K562 (cell line): ENCODE results near the gene TFEC. TPM values are rescaled to one million over a fixed set of nuclear protein-coding genes. Genes with fewer than 3 reads are reported as not detected.
"Not testable (repeated sequence)": the region's sequence is repeated elsewhere in the genome, so short reads cannot be mapped to it uniquely, and the experiment has no call there.

Source experiments
- ATAC-seq: fragments of 200-7000 bp; cut with Tn5 transposase; 3 replicates; pipeline ENCODE4 v1.9.1; 2020; ENCODE audit warnings: moderate library complexity
- BruUV-seq: library from RNA; stranded (reverse); fragments of 400-500 nt; replicated peaks from 2 replicates; lab custom pipeline; 2021; lab: Mats Ljungman, UMichigan
- CTCF ChIA-PET: fragments of 300-600 bp; formaldehyde crosslinking; extraction: SDS; loops from one replicate; lab custom pipeline; 2021; ENCODE audit warnings: low intra/inter-chr PET ratio; lab: Yijun Ruan, JAX
- POLR2A ChIA-PET: fragments of 300-600, 350-650 bp; sonication (Branson Sonifier 250); formaldehyde crosslinking; extraction: SDS; loops from one replicate; lab custom pipeline; 2021; ENCODE audit warnings: antibody characterized with exemption, inconsistent platforms; lab: Yijun Ruan, JAX
- DNase-seq, 4 experiments: peaks; one replicate each; pipeline versions ENCODE4 v3.0.0 to v3.0.0-alpha.2; 2011 to 2018; ENCODE audit warnings: low spot score in 3 of 4, mixed read lengths in 3 of 4; ENCODE audit errors: extremely low read depth in 1 of 4
- FAIRE-seq: peaks from 2 replicates; lab custom pipeline; 2011; peaks lifted over from hg19 to GRCh38; lab: Jason Lieb, UNC
- H2AFZ ChIP-seq: 2 replicates; pipeline ENCODE4 v1.6.0; 2011; ENCODE audit warnings: low read depth, low read length, control low read depth, inconsistent platforms
- H3K27ac ChIP-seq: fragments of 200-600 bp; 3 replicates; pipeline ENCODE4 v1.8.0; 2011; ENCODE audit warnings: low read depth, mild to moderate bottlenecking, control low read depth, inconsistent platforms, low read length, moderate library complexity, mixed read lengths; ENCODE audit errors: extremely low read depth
- H3K27me3 ChIP-seq, 2 experiments: fragments of 300-600 bp in 1 of 2; 2 replicates in 1 of 2; 3 replicates in 1 of 2; pipeline versions ENCODE4 v1.6.0 to v1.8.0; 2011; ENCODE audit warnings: inconsistent platforms in 2 of 2, low read length in 2 of 2, mild to moderate bottlenecking in 1 of 2, mixed read lengths in 1 of 2, moderate library complexity in 1 of 2; ENCODE audit not compliant: control insufficient read depth in 2 of 2, insufficient read depth in 2 of 2
- H3K36me3 ChIP-seq: fragments of 300-600 bp; 3 replicates; pipeline ENCODE4 v1.8.0; 2011; ENCODE audit warnings: mild to moderate bottlenecking, low read length, inconsistent platforms; ENCODE audit not compliant: control insufficient read depth, insufficient read depth
- H3K4me1 ChIP-seq, 2 experiments: fragments of 200-600 bp in 1 of 2; replicated peaks in 1 of 2; 2 replicates in 1 of 2; 3 replicates in 1 of 2; pipeline versions ENCODE4 v1.5.1 to v1.8.0; 2011; ENCODE audit warnings: inconsistent platforms in 2 of 2, low read length in 2 of 2, mild to moderate bottlenecking in 1 of 2, mixed read lengths in 1 of 2, moderate library complexity in 1 of 2; ENCODE audit not compliant: control insufficient read depth in 2 of 2, insufficient read depth in 2 of 2
- H3K4me2 ChIP-seq: 2 replicates; pipeline ENCODE4 v1.6.1; 2011; ENCODE audit warnings: low read length, control low read depth, inconsistent platforms, mixed read lengths; ENCODE audit not compliant: insufficient read depth
- H3K4me3 ChIP-seq: fragments of 200-600 bp; sonication (generic), shearing (Covaris generic); 2 replicates; pipeline ENCODE4 v1.5.1; 2016; ENCODE audit warnings: control low read depth, inconsistent platforms
- H3K79me2 ChIP-seq: fragments of 200-600 bp; 3 replicates; pipeline ENCODE4 v1.8.0; 2011; ENCODE audit warnings: low read length, inconsistent platforms; ENCODE audit not compliant: control insufficient read depth, insufficient read depth
- H3K9ac ChIP-seq, 2 experiments: 2 replicates each; pipeline versions ENCODE4 v1.6.0 to v1.6.1; 2011; ENCODE audit warnings: low read depth in 2 of 2, low read length in 2 of 2, control low read depth in 1 of 2, inconsistent platforms in 1 of 2, mild to moderate bottlenecking in 1 of 2, mixed read lengths in 1 of 2; ENCODE audit not compliant: insufficient read depth in 1 of 2
- H3K9me1 ChIP-seq: one replicate; pipeline ENCODE4 v1.6.0; 2011; ENCODE audit warnings: inconsistent platforms, mild to moderate bottlenecking, low read length, moderate library complexity; ENCODE audit not compliant: control insufficient read depth, insufficient read depth
- H3K9me3 ChIP-seq: replicated peaks from 2 replicates; pipeline ENCODE4 v1.5.1; 2011; ENCODE audit warnings: low read depth, low read length, inconsistent platforms; ENCODE audit not compliant: control insufficient read depth, insufficient read depth
- H4K20me1 ChIP-seq: replicated peaks from 2 replicates; pipeline ENCODE4 v1.6.1; 2011; ENCODE audit warnings: low read length, inconsistent platforms, mixed read lengths; ENCODE audit not compliant: control insufficient read depth, insufficient read depth
- BCOR ChIP-seq: fragments of 450-650 bp; IDR thresholded peaks from 2 replicates; pipeline ENCODE4 v1.6.1; 2016
- HCFC1 ChIP-seq: IDR thresholded peaks from 2 replicates; pipeline ENCODE4 v1.6.1; 2012; ENCODE audit warnings: low read depth, low read length, improper control_type of control experiment
- MBD2 ChIP-seq: sonication (generic); IDR thresholded peaks from 2 replicates; pipeline ENCODE4 v1.6.1; 2016; ENCODE audit warnings: low read depth, borderline replicate concordance
- MCM5 ChIP-seq: fragments of 450-650 bp; IDR thresholded peaks from 2 replicates; pipeline ENCODE4 v1.6.1; 2016; ENCODE audit warnings: low read depth
- SLC30A9 ChIP-seq: fragments of 250-450 bp; sonication (Bioruptor Pico); IDR thresholded peaks from 2 replicates; pipeline ENCODE4 v1.8.0; 2022; ENCODE audit warnings: mild to moderate bottlenecking, moderate library complexity
- TGIF2 ChIP-seq: sonication (generic); formaldehyde crosslinking; IDR thresholded peaks from 2 replicates; pipeline ENCODE4 v1.8.1; 2022; ENCODE audit warnings: mild to moderate bottlenecking, missing genetic modification reagents, moderate library complexity
- ZBTB33 ChIP-seq: sonication (generic); formaldehyde crosslinking; IDR thresholded peaks from 2 replicates; pipeline ENCODE4 v1.8.1; 2023; ENCODE audit warnings: mild to moderate bottlenecking, missing genetic modification reagents
- ZNF75A ChIP-seq: fragments of 450-650 bp; formaldehyde crosslinking; IDR thresholded peaks from 2 replicates; pipeline ENCODE4 v1.4.0; 2020; ENCODE audit warnings: mild to moderate bottlenecking
- WGBS: fragments of 100-300 bp; shearing (Covaris generic); methylation state at CpG from one replicate; pipeline ENCODE4 v1.1.6; 2016; ENCODE audit warnings: low coverage, mixed read lengths; ENCODE audit not compliant: insufficient coverage; ENCODE audit errors: missing lambda C conversion rate; 5-methylcytosine and 5-hydroxymethylcytosine counted together
- in situ Hi-C: fragments of 300-500 bp; cut with MboI; formaldehyde crosslinking; loops from 4 replicates; pipeline ENCODE4 v1.15.0; 2018; ENCODE audit warnings: inconsistent platforms, mixed read lengths
- intact Hi-C: fragments of 100-400 bp; cut with micrococcal nuclease; formaldehyde crosslinking; loops from 2 replicates; pipeline ENCODE4 v1.14.2; 2022
- polyA plus RNA-seq, 8 experiments: library from polyadenylated mRNA; depleted of rRNA in 4 of 8; stranded (reverse) in 5 of 8; unstranded in 3 of 8; fragments of >200 nt; fragmentation: Nextera tagmentation in 2 of 8; fragmentation: Illumina TruSeq in 1 of 8; extraction: Ambion mirVana in 2 of 8; extraction: Trizol in 1 of 8; gene quantifications; 2 replicates each; pipeline versions ENCODE4 v1.2.1 to v1.2.3, GENCODE V29; 2011 to 2014; ENCODE audit warnings: inconsistent platforms in 1 of 8, missing spikeins in 1 of 8
- total RNA-seq, 7 experiments: library from RNA; depleted of rRNA in 6 of 7; stranded (reverse); fragments of >200 nt in 6 of 7; fragmentation: Illumina TruSeq in 2 of 7; extraction: Trizol in 2 of 7; gene quantifications; 2 replicates each; pipeline versions ENCODE4 v1.2.1 to v1.2.3, GENCODE V29; 2011 to 2021; ENCODE audit warnings: low replicate concordance in 1 of 7
- TF ChIP-seq, protein P1 (sequence below): fragments of 450-650 bp; IDR thresholded peaks from 2 replicates; pipeline ENCODE4 v1.6.1; 2017; ENCODE audit warnings: mild to moderate bottlenecking, moderate library complexity

TFEC gene
- total and polyA plus RNA-seq, 9 of the 15 experiments (the other 6 are each of a cell fraction or from before 2014, with no cell fraction given): 0.01 TPM; not detected in 8

DNA sequence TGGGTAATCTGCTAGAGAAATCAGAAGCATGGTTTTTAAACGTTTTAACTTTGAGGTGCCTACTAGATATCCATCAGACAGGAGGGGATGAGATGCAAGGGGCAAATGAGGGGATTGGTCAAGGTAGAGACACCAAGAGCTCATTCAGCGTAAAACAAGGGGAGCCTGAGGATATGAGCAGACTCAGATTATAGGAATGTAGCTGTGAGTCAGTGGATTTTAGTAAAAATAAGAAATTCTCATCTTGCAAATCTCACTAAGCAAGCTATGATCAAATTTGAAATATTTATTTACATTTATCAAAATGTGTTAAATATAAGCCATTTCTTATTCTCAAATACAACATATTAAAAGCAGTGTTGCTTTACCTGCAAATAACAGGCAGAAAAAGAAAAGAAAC is 21.4 kb upstream of the TFEC start (continued):
- no peak for TF ChIP-seq ZBTB33 (CRISPR knock-in tag)

- H3K27me3 ChIP-seq, intact Hi-C loops, H3K4me1 ChIP-seq, DNase-seq, H3K27ac ChIP-seq, H2AFZ ChIP-seq, in situ Hi-C loops, H3K4me3 ChIP-seq, H3K9me1 ChIP-seq, FAIRE-seq, H3K36me3 ChIP-seq, H3K9me3 ChIP-seq, H3K79me2 ChIP-seq, ATAC-seq, POLR2A ChIA-PET, BruUV-seq, H4K20me1 ChIP-seq, H3K4me2 ChIP-seq, H3K9ac ChIP-seq, CTCF ChIA-PET: not testable (repeated sequence)
- WGBS: 0% methylated on average over 6 of the region's 6 CpGs
Measured at GRCh38 chr7:116047261-116047660, 16.7 kb upstream of the TFEC start.

- 0% methylated on average over 6 of the region's 6 CpGs for WGBS
- no peaks in the 10 kb centered on the region for H3K9me1 ChIP-seq
- no peak overlapping the region for H3K4me3 ChIP-seq
- BruUV-seq: no TSS peak
- no peak overlapping the region for H3K9ac ChIP-seq
- in situ Hi-C loops: no loop called here
- TF ChIP-seq BCOR (no peak), ZNF75A (CRISPR knock-in tag) (no peak), HCFC1 (no peak), TGIF2 (no peak), MCM5 (no peak), SLC30A9 (no peak), MBD2 (no peak)
- TF ChIP-seq, protein P1, sequence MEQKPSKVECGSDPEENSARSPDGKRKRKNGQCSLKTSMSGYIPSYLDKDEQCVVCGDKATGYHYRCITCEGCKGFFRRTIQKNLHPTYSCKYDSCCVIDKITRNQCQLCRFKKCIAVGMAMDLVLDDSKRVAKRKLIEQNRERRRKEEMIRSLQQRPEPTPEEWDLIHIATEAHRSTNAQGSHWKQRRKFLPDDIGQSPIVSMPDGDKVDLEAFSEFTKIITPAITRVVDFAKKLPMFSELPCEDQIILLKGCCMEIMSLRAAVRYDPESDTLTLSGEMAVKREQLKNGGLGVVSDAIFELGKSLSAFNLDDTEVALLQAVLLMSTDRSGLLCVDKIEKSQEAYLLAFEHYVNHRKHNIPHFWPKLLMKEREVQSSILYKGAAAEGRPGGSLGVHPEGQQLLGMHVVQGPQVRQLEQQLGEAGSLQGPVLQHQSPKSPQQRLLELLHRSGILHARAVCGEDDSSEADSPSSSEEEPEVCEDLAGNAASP: no peak
- no peaks in the 10 kb centered on the region for H3K27me3 ChIP-seq
- POLR2A ChIA-PET: no interaction called here
- no peaks in the 10 kb centered on the region for H3K4me1 ChIP-seq
- no peak for ATAC-seq
- no peaks in the 10 kb centered on the region for H4K20me1 ChIP-seq
- H3K27ac ChIP-seq: no peak overlapping the region
- CTCF ChIA-PET: no interaction called here
- intact Hi-C loops: no loop called here
- no peak for DNase-seq
- no peaks in the 10 kb centered on the region for H3K36me3 ChIP-seq
- peaks cover 2% of the 10 kb centered on the region; the same call in 1 of the 2 replicates for H3K9me3 ChIP-seq
- FAIRE-seq: no peak
- H3K79me2 ChIP-seq: no peaks in the 10 kb centered on the region
- H3K4me2 ChIP-seq: no peak overlapping the region
- H2AFZ ChIP-seq: no peak overlapping the region
Measured at GRCh38 chr7:116045532-116045931, 15.0 kb upstream of the TFEC start.
